Progenitor cell of endocrine pancreas (in vitro differentiated cells): Measurements from ENCODE around the gene ACOT7. TPM values are rescaled to one million over a fixed set of nuclear protein-coding genes. Genes with fewer than 3 reads are reported as not detected.

Experiments
- DNase-seq: peaks from one replicate; pipeline ENCODE4 v3.0.0; 2021; ENCODE audit warnings: low spot score; ENCODE audit not compliant: unreplicated experiment
- H3K27ac Mint-ChIP-seq: 2 replicates; pipeline ENCODE4 v1.8.0; 2021; ENCODE audit warnings: mild to moderate bottlenecking, moderate library complexity, mixed read lengths
- H3K27me3 Mint-ChIP-seq: 2 replicates; pipeline ENCODE4 v1.8.0; 2021; ENCODE audit warnings: mixed read lengths
- H3K36me3 Mint-ChIP-seq: 2 replicates; pipeline ENCODE4 v1.8.0; 2022; ENCODE audit warnings: mixed read lengths; ENCODE audit not compliant: insufficient read depth
- H3K4me1 Mint-ChIP-seq: 2 replicates; pipeline ENCODE4 v1.8.0; 2021; ENCODE audit warnings: low read depth, mixed read lengths
- H3K4me3 Mint-ChIP-seq: 2 replicates; pipeline ENCODE4 v1.8.0; 2021; ENCODE audit warnings: low read depth, mild to moderate bottlenecking, moderate library complexity, mixed read lengths
- H3K9me3 Mint-ChIP-seq: 2 replicates; pipeline ENCODE4 v1.8.0; 2021; ENCODE audit warnings: low read depth, mixed read lengths
- total RNA-seq: library from RNA; stranded (reverse); gene quantifications from 2 replicates; pipeline ENCODE4 v1.2.1, GENCODE V29; 2021
- TF ChIP-seq, protein P1 (sequence below): fragments of 200-600 bp; sonication (generic); IDR thresholded peaks from one replicate; pipeline ENCODE4 v1.5.0; 2021; ENCODE audit warnings: antibody characterized with exemption, mild to moderate bottlenecking; ENCODE audit not compliant: unreplicated experiment

The ACOT7 gene
- total RNA-seq, 1 donor from 2014 or later: 30.2 TPM

DNA sequence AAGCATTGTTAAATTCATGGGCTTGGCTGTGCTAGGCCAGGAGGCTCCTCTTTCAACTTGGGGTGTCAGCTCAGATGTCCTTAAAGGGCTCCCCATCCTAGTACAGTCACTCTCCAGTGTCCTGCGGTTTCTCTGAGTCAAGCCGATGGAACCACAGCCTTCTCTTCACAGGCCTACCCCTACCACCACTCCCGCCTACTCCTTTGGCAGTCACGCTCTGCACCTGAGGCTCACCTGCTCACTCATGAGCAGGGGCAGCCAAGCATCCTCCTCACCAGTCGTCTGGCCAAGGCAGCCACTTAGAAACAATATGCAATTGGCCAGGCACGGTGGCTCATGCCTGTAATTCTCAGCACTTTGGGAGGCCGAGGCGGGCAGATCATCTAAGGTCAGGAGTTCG lies 3.6 kb downstream of the ACOT7 start:
- TF ChIP-seq, protein P1, sequence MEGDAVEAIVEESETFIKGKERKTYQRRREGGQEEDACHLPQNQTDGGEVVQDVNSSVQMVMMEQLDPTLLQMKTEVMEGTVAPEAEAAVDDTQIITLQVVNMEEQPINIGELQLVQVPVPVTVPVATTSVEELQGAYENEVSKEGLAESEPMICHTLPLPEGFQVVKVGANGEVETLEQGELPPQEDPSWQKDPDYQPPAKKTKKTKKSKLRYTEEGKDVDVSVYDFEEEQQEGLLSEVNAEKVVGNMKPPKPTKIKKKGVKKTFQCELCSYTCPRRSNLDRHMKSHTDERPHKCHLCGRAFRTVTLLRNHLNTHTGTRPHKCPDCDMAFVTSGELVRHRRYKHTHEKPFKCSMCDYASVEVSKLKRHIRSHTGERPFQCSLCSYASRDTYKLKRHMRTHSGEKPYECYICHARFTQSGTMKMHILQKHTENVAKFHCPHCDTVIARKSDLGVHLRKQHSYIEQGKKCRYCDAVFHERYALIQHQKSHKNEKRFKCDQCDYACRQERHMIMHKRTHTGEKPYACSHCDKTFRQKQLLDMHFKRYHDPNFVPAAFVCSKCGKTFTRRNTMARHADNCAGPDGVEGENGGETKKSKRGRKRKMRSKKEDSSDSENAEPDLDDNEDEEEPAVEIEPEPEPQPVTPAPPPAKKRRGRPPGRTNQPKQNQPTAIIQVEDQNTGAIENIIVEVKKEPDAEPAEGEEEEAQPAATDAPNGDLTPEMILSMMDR: no peak
- Mint-ChIP-seq H3K36me3 (no peaks in the 10 kb centered on the region), H3K4me1 (peaks cover 12% of the 10 kb centered on the region), H3K27me3 (peaks cover 8% of the 10 kb centered on the region), H3K27ac (peak overlapping the region; percentile 25), H3K9me3 (no peaks in the 10 kb centered on the region), H3K4me3 (no peak overlapping the region)
- no peak for DNase-seq

DNA sequence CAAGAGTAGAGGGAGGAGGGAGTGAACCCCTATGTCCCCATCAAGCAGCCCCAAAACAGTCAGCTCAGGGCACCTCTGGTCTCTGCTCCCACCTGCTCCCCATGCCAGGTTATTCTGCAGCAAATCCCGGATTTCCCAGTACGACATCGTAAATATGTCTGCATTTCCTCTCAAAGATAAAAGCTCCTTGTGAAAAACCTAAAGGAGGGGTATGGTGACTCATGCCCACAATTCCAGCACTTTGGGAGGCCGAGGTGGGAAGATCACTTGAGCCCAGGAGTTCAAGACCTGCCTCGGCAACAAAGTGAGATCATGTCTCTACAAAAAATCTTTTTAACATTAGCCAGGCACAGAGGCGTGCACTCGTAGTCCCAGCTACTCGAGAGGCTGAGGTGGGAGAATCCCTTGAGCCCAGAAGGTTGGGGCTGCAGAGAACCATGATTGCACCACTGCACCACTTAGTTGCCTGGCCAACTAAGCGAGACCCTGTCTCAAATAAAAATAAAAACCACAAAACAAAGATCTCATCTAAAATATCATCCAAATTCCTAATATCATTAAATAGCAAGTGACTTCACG lies 7.1 kb downstream of the ACOT7 start:
- Mint-ChIP-seq H3K36me3 (no peaks in the 10 kb centered on the region), H3K4me3 (no peak overlapping the region), H3K27me3 (no peaks in the 10 kb centered on the region), H3K4me1 (peaks cover 2% of the 10 kb centered on the region), H3K27ac (no peak overlapping the region), H3K9me3 (no peaks in the 10 kb centered on the region)
- no peak for DNase-seq
- TF ChIP-seq, protein P1: no peak

DNA sequence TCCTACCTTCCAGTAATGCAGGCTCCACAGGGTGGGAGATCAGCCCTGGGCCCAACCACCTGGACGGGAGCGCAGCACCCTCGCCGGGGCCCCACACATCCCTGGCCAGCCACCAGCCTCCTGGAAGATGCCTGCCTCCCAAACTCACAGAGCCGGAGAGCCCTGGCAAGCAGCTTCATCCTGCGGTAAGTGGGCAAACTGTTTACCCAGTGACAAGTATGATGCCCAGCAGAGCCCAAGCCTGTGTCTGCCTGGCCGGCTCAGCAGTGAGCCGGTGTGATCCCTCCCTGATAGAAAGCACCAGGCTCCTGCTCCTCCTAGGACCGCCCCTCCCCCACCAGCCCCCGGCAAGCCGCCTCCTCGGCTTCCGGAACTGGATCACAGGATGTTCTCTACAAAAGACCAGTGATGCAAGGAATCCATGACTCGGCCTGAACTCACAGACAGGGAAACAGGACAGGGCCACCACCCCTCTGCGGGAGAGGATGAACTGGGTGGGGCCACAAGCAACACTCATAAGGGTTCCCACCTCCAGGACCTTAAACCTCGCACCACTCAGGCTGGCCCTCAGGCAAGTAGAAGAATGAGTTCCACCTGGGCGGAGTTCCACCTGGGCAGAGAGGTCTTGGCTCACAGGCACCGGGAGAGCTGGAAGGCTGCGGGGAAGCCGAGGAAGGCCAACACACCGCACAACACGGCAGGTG lies 7.9 kb downstream of the ACOT7 start:
- no peak for DNase-seq
- H3K36me3 Mint-ChIP-seq: no peaks in the 10 kb centered on the region
- H3K27ac Mint-ChIP-seq: no peak overlapping the region
- no peak overlapping the region for H3K4me3 Mint-ChIP-seq
- TF ChIP-seq, protein P1: no peak
- no peaks in the 10 kb centered on the region for H3K27me3 Mint-ChIP-seq
- H3K4me1 Mint-ChIP-seq: peaks cover 2% of the 10 kb centered on the region
- no peaks in the 10 kb centered on the region for H3K9me3 Mint-ChIP-seq

GRCh38 chr1:6384962-6385361 lies 8.6 kb downstream of the ACOT7 start:
- Mint-ChIP-seq H3K27me3 (no peaks in the 10 kb centered on the region), H3K9me3 (peaks cover 1% of the 10 kb centered on the region), H3K27ac (no peak overlapping the region), H3K4me1 (peaks cover 2% of the 10 kb centered on the region), H3K36me3 (peaks cover 2% of the 10 kb centered on the region), H3K4me3 (no peak overlapping the region)
- DNase-seq: no peak
- TF ChIP-seq, protein P1: no peak

DNA sequence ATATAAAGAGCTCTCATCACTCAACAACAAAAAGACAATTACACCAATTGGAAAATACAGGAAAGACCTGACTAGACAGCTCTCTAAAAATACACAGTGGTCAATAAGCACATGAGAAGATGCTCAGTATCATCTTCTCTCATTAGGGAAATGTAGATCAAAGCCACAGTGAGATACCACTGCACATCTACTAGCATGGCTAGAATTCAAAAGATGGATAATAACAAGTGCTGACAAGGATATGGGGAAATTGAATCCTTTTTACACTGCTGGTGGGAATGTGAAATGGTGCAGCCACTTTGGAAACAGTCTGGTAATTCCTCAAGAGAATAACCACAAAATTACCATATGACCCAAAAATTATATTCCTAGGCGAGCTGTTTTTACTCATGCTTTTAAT lies 9.4 kb downstream of the ACOT7 start:
- no peak overlapping the region for H3K4me3 Mint-ChIP-seq
- peaks cover 2% of the 10 kb centered on the region for H3K4me1 Mint-ChIP-seq
- TF ChIP-seq, protein P1: no peak
- peaks cover 3% of the 10 kb centered on the region for H3K9me3 Mint-ChIP-seq
- DNase-seq: no peak
- peaks cover 4% of the 10 kb centered on the region for H3K36me3 Mint-ChIP-seq
- no peak overlapping the region for H3K27ac Mint-ChIP-seq
- H3K27me3 Mint-ChIP-seq: no peaks in the 10 kb centered on the region
